ENCODE measurements around the gene CACNA2D3.

The CACNA2D3 gene

GRCh38 chr3:54870423-54870822 lies 748.1 kb downstream of the CACNA2D3 start:
- DNase-seq, result no peak

- no peak for DNase-seq
Measured at GRCh38 chr3:54871867-54872266, 749.5 kb downstream of the CACNA2D3 start.

GRCh38 chr3:54873059-54874010 lies 751.0 kb downstream of the CACNA2D3 start:
- no peak for DNase-seq

- DNase-seq, result no peak
Measured at GRCh38 chr3:54874816-54875556, 752.6 kb downstream of the CACNA2D3 start.

GRCh38 chr3:54875596-54876268 lies 753.4 kb downstream of the CACNA2D3 start:
- no peak for DNase-seq

- no peak for DNase-seq
Measured at GRCh38 chr3:54876694-54877093, 754.3 kb downstream of the CACNA2D3 start.

GRCh38 chr3:54877730-54878129 lies 755.4 kb downstream of the CACNA2D3 start:
- no peak for DNase-seq

- DNase-seq, result no peak
Measured at GRCh38 chr3:54878145-54878544, 755.8 kb downstream of the CACNA2D3 start.

GRCh38 chr3:54882129-54882833 lies 759.9 kb downstream of the CACNA2D3 start:
- DNase-seq, result no peak

GRCh38 chr3:54888162-54888561 lies 765.8 kb downstream of the CACNA2D3 start:
- no peak for DNase-seq

GRCh38 chr3:54888873-54889272 lies 766.5 kb downstream of the CACNA2D3 start:
- DNase-seq, result no peak

GRCh38 chr3:54889731-54890130 lies 767.4 kb downstream of the CACNA2D3 start:
- no peak for DNase-seq

GRCh38 chr3:54891540-54891897 lies 769.2 kb downstream of the CACNA2D3 start:
- DNase-seq, result no peak

- DNase-seq, result no peak
Measured at GRCh38 chr3:54892168-54892567, 769.8 kb downstream of the CACNA2D3 start.

- DNase-seq, result no peak
Measured at GRCh38 chr3:54895613-54896012, 773.3 kb downstream of the CACNA2D3 start.

GRCh38 chr3:54897028-54897711 lies 774.8 kb downstream of the CACNA2D3 start:
- no peak for DNase-seq

- DNase-seq, result no peak
Measured at GRCh38 chr3:54899273-54899672, 776.9 kb downstream of the CACNA2D3 start.

GRCh38 chr3:54900838-54901591 lies 778.7 kb downstream of the CACNA2D3 start:
- no peak for DNase-seq

- no peak for DNase-seq
Measured at GRCh38 chr3:54901906-54902685, 779.7 kb downstream of the CACNA2D3 start.

- no peak for DNase-seq
Measured at GRCh38 chr3:54905261-54905888, 783.0 kb downstream of the CACNA2D3 start.

Measured in stimulated activated CD4-positive, alpha-beta T cell treated with anti-CD3 and anti-CD28 coated beads, Interleukin-2, amount 100 ng/mL, for 48 hours (primary cell).